Mesenteric fat pad (tissue), 1 donor: ENCODE measurements around the gene WFIKKN2. TPM values are rescaled to one million over a fixed set of nuclear protein-coding genes. Genes with fewer than 3 reads are reported as not detected.

Experiments used
- DNase-seq: peaks from one replicate; pipeline ENCODE4 v3.0.0-alpha.2; 2020; ENCODE audit warnings: low spot score
- total RNA-seq: library from RNA; stranded (reverse); fragmentation: NEBNext Ultra II Directional; extraction: Animal tissue kit (Norgen Biotek cat#: 25700); gene quantifications from one replicate; pipeline ENCODE4 v1.2.1, GENCODE V29; 2021
- donor health status: DM: yes; HTN: yes; CAD: no.

WFIKKN2 gene
- total RNA-seq, 1 donor from 2014 or later: 0.16 TPM

DNA sequence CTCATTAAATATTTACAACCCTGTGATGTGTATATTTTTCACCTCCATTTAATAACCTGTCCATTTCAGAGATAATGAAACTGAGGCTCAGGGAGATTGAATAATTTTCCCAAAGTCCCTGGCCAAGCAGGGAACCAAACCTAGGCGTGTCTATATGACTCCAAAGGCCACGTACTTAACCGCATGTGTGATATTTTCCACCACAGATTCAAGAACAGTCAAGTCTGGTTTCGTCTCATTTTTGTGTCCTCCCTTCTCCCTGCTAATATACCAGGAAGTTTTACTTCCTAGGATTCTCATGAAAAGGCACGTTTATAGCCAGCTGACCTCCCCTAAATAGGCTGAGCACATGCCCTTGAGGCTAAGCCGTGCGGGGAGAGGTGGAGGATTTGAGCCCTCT is 15.3 kb downstream of the WFIKKN2 start:
- DNase-seq: no peak

- DNase-seq: no peak
Measured at GRCh38 chr17:50853015-50853615, 17.7 kb downstream of the WFIKKN2 start.

DNA sequence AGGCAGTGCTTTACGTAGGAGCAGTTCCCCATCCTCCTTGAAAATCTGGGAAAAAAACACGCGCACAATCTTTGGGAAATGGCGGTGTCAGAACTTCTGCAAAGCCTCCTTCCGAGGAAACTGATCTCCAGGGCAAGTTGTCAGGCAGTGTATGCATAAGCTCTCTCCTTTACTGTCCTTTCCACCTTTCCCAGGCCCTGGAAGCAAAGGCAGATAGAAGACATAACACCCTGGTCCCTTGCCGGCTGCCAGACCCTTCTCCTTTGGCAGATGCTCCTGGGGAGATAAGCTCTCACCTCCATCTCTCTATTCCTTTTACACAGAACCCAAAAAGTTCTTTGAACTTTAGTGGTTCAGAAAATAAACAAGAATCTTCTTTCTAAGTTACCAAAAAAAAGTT is 18.4 kb downstream of the WFIKKN2 start:
- DNase-seq: no peak

- DNase-seq: no peak
Measured at GRCh38 chr17:50855708-50856330, 20.4 kb downstream of the WFIKKN2 start.

GRCh38 chr17:50856431-50856830 is 21.0 kb downstream of the WFIKKN2 start:
- no peak for DNase-seq

- peak; percentile 18 for DNase-seq
Measured at GRCh38 chr17:50858486-50859225, 23.3 kb downstream of the WFIKKN2 start.

DNA sequence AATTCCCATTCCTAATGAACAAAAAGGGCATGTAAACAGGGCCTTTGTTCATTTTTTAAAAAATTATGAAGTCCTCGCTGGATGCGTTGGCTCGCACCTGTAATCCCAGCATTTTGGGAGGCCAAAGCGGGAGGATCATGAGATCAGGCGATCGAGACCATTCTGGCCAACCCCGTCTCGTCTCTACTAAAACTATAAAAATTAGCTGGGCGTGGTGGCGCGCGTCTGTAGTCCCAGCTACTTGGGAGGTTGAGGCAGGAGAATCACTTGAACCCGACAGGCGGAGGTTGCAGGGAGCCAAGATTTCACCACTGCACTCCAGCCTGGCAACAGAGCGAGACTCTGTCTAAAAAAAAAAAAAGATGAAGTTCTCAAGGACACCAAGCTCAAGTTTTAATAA is 24.3 kb downstream of the WFIKKN2 start:
- DNase-seq: peak; percentile 22

- no peak for DNase-seq
Measured at GRCh38 chr17:50861334-50861676, 25.9 kb downstream of the WFIKKN2 start.

GRCh38 chr17:50861822-50862528 is 26.6 kb downstream of the WFIKKN2 start:
- DNase-seq: no peak

GRCh38 chr17:50863221-50863843 is 27.9 kb downstream of the WFIKKN2 start:
- peak; percentile 59 for DNase-seq

GRCh38 chr17:50863931-50864330 is 28.5 kb downstream of the WFIKKN2 start:
- DNase-seq: no peak

GRCh38 chr17:50864747-50865059 is 29.3 kb downstream of the WFIKKN2 start:
- DNase-seq: no peak

DNA sequence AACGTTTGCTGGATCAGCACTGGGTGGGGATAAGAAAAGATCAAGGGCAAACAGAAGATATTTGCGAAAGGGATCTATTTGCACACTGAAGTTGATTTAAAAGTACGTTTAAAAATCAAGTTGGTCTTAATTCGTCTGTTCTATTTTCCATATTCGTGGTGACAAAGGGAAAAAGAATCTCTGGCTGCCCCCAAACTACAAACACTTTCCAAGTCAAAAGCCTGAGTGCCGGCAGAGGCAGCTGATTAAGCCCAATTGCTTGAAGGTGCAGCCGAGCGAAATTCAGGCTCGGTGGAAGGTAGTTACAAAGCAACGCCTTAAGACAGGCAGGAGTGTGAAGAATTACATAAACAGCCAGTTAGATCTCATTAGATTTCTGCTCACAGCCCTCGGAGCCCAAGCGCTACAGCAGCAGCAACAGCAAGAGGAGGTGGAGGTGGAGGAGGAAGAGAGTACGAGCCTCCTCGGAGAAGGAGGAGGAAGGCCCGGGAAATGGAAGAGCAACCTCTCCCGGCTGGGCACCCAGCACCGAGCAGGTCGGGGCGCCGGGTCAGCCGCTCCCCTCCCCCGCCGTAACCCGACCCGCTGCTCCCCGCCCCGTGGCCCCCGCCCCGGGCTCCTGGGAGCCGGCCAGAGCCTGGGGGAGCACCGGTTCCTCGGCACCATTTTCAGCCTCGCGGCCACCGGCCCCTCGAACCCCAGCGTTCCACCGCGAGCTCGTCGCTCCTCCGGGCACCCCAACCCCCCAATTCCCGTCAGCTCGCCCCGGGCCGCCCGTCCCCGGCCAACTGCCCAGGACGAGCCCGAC is 29.9 kb downstream of the WFIKKN2 start:
- DNase-seq: peak; percentile 91

- DNase-seq: no peak
Measured at GRCh38 chr17:50865868-50866260, 30.5 kb downstream of the WFIKKN2 start.

GRCh38 chr17:50866261-50866949 is 31.0 kb downstream of the WFIKKN2 start, which contains the start of gene TOB1:
Gene TOB1 (minus strand): TSS chr17:50866354. CDS start chr17:50864017, 2,337 bp downstream.
- peak; percentile 99 for DNase-seq

GRCh38 chr17:50866950-50867362 is 31.6 kb downstream of the WFIKKN2 start:
- peak; percentile 91 for DNase-seq

GRCh38 chr17:50867363-50868139 is 32.2 kb downstream of the WFIKKN2 start:
- DNase-seq: peak; percentile 94

- DNase-seq: no peak
Measured at GRCh38 chr17:50868140-50868438, 32.7 kb downstream of the WFIKKN2 start.

DNA sequence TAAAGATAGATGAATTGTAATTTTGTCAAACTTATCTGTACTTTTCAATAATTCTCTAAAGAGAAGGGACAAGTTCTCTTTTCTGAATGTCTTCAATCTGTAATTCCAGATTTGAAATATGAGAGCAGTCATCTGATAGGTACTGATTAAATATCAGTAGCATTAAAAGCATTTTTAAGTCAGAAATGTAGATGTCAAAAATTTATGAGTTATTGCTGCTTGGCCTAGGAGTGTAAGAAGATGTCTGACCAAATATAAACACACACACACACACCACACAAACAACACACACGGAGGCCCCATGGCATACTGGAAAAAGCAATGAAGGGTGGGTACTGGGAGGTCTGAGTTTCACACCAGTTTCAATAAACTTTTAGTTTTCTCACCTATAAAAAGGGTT is 33.2 kb downstream of the WFIKKN2 start:
- DNase-seq: peak; percentile 3

DNA sequence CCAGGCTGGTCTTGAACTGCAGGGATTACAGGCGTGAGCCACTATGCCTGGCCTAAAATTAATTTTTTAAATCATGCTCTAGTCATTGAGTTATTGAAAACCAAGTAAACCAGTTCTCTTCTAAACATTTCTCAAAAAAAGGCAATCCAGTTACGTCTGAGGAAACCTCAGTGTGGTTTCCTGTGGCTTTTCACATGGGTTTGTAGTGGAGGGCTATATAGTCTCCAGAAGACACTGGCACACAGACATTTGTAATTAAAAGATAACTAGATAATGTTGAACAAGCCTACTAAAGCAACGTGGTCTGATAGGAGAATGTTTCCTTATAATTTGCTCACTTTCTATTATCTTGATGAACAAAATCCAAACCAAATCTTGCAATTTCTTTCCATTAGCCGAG is 36.0 kb downstream of the WFIKKN2 start:
- DNase-seq: no peak
